Measurements from ENCODE around the gene NAPEPLD. TPM values are rescaled to one million over a fixed set of nuclear protein-coding genes. Genes with fewer than 3 reads are reported as not detected.

NAPEPLD gene
- total RNA-seq, 2 donors from 2014 or later: 10.7 to 27.7 TPM

GRCh38 chr7:103076764-103077163 is 72.1 kb downstream of the NAPEPLD start:
- no peaks in the 10 kb centered on the region for H3K9me3 ChIP-seq
- no peaks in the 10 kb centered on the region for H3K27me3 ChIP-seq (replicated peaks; ENCODE audit: insufficient read depth)
- DNase-seq (ENCODE audit: low spot score) (no peak), ATAC-seq (ENCODE audit: insufficient number of reproducible peaks, low FRiP score, low read depth) (no peak)
- H3K4me3 ChIP-seq: no peak overlapping the region
- no peaks in the 10 kb centered on the region for H3K36me3 ChIP-seq
- TF ChIP-seq CTCF (IDR thresholded peaks at IDR 0.05): no peak
- H3K4me1 ChIP-seq (ENCODE audit: control insufficient read depth in 1 of 2, low read depth in 2 of 2): peaks cover 15 to 25% of the 10 kb centered on the region in 2 donors
- H3K27ac ChIP-seq: no peak overlapping the region

GRCh38 chr7:103075337-103075918 is 73.5 kb downstream of the NAPEPLD start:
- Histone ChIP-seq H3K27me3 (replicated peaks; ENCODE audit: insufficient read depth) (no peaks in the 10 kb centered on the region), H3K4me1 (ENCODE audit: control insufficient read depth in 1 of 2, low read depth in 2 of 2) (peaks cover 15 to 25% of the 10 kb centered on the region in 2 donors), H3K4me3 (peak overlapping the region; percentile 93), H3K36me3 (no peaks in the 10 kb centered on the region), H3K27ac (peak overlapping the region; percentile 80 to 95), H3K9me3 (no peaks in the 10 kb centered on the region)
- no peak for ATAC-seq (ENCODE audit: insufficient number of reproducible peaks, low FRiP score, low read depth)
- no peak for TF ChIP-seq CTCF (IDR thresholded peaks at IDR 0.05)
- peak; percentile 50 for DNase-seq (ENCODE audit: low spot score)

- peak; percentile 63 for DNase-seq (ENCODE audit: low spot score)
- Histone ChIP-seq H3K27me3 (replicated peaks; ENCODE audit: insufficient read depth) (no peaks in the 10 kb centered on the region), H3K4me1 (ENCODE audit: control insufficient read depth in 1 of 2, low read depth in 2 of 2) (peaks cover 15 to 25% of the 10 kb centered on the region in 2 donors), H3K36me3 (no peaks in the 10 kb centered on the region), H3K4me3 (peak within 1 kb of the TSS; percentile 93), H3K9me3 (no peaks in the 10 kb centered on the region), H3K27ac (peak within 1 kb of the TSS; percentile 80 to 95)
- ATAC-seq (ENCODE audit: insufficient number of reproducible peaks, low FRiP score, low read depth): peak; percentile 91
- peak; percentile 39 for TF ChIP-seq CTCF (IDR thresholded peaks at IDR 0.05)
Measured at GRCh38 chr7:103074519-103075336, 74.2 kb downstream of the NAPEPLD start, which contains the start of the genes ARMC10 and FBXL13. Gene ARMC10 (plus strand): TSS chr7:103075140. CDS start chr7:103075273, 133 bp downstream. Gene FBXL13 (minus strand): TSS chr7:103074796.

GRCh38 chr7:103073989-103074518 is 74.8 kb downstream of the NAPEPLD start:
- no peak for DNase-seq (ENCODE audit: low spot score)
- ATAC-seq (ENCODE audit: insufficient number of reproducible peaks, low FRiP score, low read depth): peak; percentile 21
- no peaks in the 10 kb centered on the region for H3K9me3 ChIP-seq
- H3K4me1 ChIP-seq (ENCODE audit: control insufficient read depth in 1 of 2, low read depth in 2 of 2): peaks cover 15 to 25% of the 10 kb centered on the region in 2 donors
- H3K4me3 ChIP-seq: peak overlapping the region; percentile 93
- peak overlapping the region; percentile 80 to 95 for H3K27ac ChIP-seq
- H3K27me3 ChIP-seq (replicated peaks; ENCODE audit: insufficient read depth): no peaks in the 10 kb centered on the region
- TF ChIP-seq CTCF (IDR thresholded peaks at IDR 0.05): no peak
- no peaks in the 10 kb centered on the region for H3K36me3 ChIP-seq

GRCh38 chr7:103071000-103071399 is 77.9 kb downstream of the NAPEPLD start:
- Histone ChIP-seq H3K36me3 (no peaks in the 10 kb centered on the region), H3K4me1 (ENCODE audit: control insufficient read depth in 1 of 2, low read depth in 2 of 2) (peaks cover 6 to 14% of the 10 kb centered on the region in 2 donors), H3K4me3 (no peak overlapping the region), H3K27ac (no peak overlapping the region), H3K9me3 (no peaks in the 10 kb centered on the region), H3K27me3 (replicated peaks; ENCODE audit: insufficient read depth) (no peaks in the 10 kb centered on the region)
- DNase-seq (ENCODE audit: low spot score): no peak
- ATAC-seq (ENCODE audit: insufficient number of reproducible peaks, low FRiP score, low read depth): no peak
- TF ChIP-seq CTCF (IDR thresholded peaks at IDR 0.05): no peak
